ENCODE results near the gene HEATR5A.
"Not testable (repeated sequence)": the region's sequence is repeated elsewhere in the genome, so short reads cannot be mapped to it uniquely, and the experiment has no call there.

The HEATR5A gene

GRCh38 chr14:31387091-31387490, 33.3 kb downstream of the HEATR5A start:
- no peak for DNase-seq

- no peak for DNase-seq
Measured at GRCh38 chr14:31386271-31386670, 34.1 kb downstream of the HEATR5A start.

- DNase-seq, result no peak
Measured at GRCh38 chr14:31382221-31382620, 38.1 kb downstream of the HEATR5A start.

GRCh38 chr14:31380106-31380505, 40.2 kb downstream of the HEATR5A start:
- no peak for DNase-seq

- not testable (repeated sequence) for DNase-seq
Measured at GRCh38 chr14:31379125-31379947, 41.0 kb downstream of the HEATR5A start.

- DNase-seq, result no peak
Measured at GRCh38 chr14:31377433-31377832, 42.9 kb downstream of the HEATR5A start.

GRCh38 chr14:31371646-31372045, 48.7 kb downstream of the HEATR5A start:
- no peak for DNase-seq

- no peak for DNase-seq
Measured at GRCh38 chr14:31363331-31364073, 56.8 kb downstream of the HEATR5A start.

- DNase-seq, result no peak
Measured at GRCh38 chr14:31362746-31363145, 57.6 kb downstream of the HEATR5A start.

GRCh38 chr14:31361761-31362160, 58.6 kb downstream of the HEATR5A start:
- not testable (repeated sequence) for DNase-seq

- no peak for DNase-seq
Measured at GRCh38 chr14:31360919-31361662, 59.3 kb downstream of the HEATR5A start.

GRCh38 chr14:31357279-31357678, 63.1 kb downstream of the HEATR5A start:
- no peak for DNase-seq

- DNase-seq, result no peak
Measured at GRCh38 chr14:31346097-31346496, 74.3 kb downstream of the HEATR5A start.

- no peak for DNase-seq
Measured at GRCh38 chr14:31341280-31341679, 79.1 kb downstream of the HEATR5A start.

- no peak for DNase-seq
Measured at GRCh38 chr14:31340297-31341063, 79.9 kb downstream of the HEATR5A start.

GRCh38 chr14:31339743-31340142, 80.6 kb downstream of the HEATR5A start:
- no peak for DNase-seq

GRCh38 chr14:31337331-31337730, 83.0 kb downstream of the HEATR5A start:
- DNase-seq, result no peak

GRCh38 chr14:31336646-31337045, 83.7 kb downstream of the HEATR5A start:
- DNase-seq, result no peak

- DNase-seq, result not testable (repeated sequence)
Measured at GRCh38 chr14:31331395-31331794, 89.0 kb downstream of the HEATR5A start.

- DNase-seq, result not testable (repeated sequence)
Measured at GRCh38 chr14:31329876-31330521, 90.4 kb downstream of the HEATR5A start.

GRCh38 chr14:31326111-31326510, 94.2 kb downstream of the HEATR5A start:
- DNase-seq, result no peak

GRCh38 chr14:31323419-31323818, 96.9 kb downstream of the HEATR5A start:
- DNase-seq, result no peak
